Measurements from ENCODE around the gene PPP1R12C.

DNA sequence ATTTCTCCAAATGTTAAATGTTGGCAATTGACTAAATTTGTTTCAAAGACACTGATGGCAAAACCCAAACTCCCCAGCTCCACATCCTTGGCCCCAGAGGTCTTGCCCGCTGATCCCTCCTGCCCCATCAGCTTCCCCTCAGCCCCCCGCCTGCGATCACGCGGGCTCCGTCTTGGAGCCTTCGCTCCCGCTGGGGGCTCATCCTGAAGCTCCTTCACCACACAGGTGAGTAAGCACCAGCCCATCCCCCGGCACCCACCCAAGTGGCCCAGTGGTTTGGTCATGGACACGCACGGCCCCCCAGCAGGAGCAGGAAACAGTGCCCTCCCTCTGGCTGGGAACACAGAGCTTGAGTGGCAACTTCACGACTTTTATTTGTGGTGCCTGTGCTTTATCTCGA, 26.9 kb downstream of the PPP1R12C start:
- no peak for TF ChIP-seq YY1 (IDR thresholded peaks at IDR 0.05; ENCODE audit: insufficient read depth, insufficient read length)
- TF ChIP-seq SUZ12 (IDR thresholded peaks at IDR 0.05; ENCODE audit: extremely low read depth, insufficient read depth, insufficient read length), result no peak
- no peak for TF ChIP-seq ZNF274 (IDR thresholded peaks at IDR 0.05; ENCODE audit: low read depth, low read length)
